GM19463 (cell line): Measurements from ENCODE around the gene PVR.
"Not testable (repeated sequence)": the region's sequence is repeated elsewhere in the genome, so short reads cannot be mapped to it uniquely, and the experiment has no call there.

Source experiments
- ATAC-seq: cut with Tn5 transposase; IDR thresholded peaks from one replicate; pipeline ENCODE4 v1.9.1; 2021; ENCODE audit warnings: mild to moderate bottlenecking, moderate library complexity; ENCODE audit not compliant: unreplicated experiment

The PVR gene

DNA sequence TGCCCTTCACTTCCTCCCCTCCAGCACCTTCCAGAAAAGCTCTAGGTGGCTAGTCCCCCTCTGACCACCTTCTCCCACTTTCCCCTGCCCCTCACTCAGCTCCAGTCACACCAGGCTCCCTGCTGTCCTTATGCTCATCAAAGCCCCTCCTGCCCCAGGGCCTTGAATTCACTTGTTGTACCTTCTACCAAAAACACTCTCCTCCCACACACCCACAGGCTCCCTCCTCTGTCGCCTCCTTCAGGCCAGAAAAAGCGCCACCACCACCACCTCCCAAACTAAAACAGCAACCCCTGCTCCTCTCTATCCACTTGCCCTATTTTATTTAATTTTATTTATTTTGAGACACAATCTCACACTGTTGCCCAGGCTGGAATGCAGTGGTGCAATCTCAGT is 50.5 kb downstream of the PVR start:
- ATAC-seq: no peak

DNA sequence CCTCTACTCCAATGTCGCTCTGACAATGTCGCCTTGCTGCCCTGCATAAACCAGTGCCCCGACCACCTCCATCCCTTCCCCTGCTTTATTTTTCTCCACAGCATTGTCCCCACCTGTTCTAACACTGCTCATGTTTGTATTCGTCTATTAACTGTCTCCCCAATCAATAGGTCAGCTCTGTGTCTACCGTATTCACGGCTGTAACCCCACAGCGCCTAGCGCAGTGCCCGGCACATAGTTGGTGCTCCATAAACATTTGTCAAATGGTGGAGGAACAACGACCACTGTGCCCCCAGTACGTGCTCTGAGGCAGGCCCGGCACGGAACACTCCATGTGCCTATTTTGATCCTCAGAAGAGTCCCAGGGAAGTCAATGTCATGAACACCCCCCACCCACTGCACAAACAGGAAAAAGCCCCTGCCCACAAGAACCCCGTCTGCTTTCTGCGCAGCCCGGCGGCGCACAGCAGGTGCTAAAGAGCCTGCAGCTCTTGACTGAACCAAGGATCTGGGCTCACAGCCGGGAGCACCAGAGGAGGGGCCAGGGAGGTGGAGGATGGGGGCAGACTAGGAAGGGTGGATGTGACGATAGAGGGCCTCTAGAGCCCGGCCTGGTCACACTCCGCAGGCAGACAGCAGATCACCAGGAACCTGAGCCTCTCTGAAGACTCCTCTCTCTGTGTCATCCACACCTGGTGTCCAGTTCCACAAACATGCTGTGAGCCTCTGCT is 53.4 kb downstream of the PVR start:
- no peak for ATAC-seq

DNA sequence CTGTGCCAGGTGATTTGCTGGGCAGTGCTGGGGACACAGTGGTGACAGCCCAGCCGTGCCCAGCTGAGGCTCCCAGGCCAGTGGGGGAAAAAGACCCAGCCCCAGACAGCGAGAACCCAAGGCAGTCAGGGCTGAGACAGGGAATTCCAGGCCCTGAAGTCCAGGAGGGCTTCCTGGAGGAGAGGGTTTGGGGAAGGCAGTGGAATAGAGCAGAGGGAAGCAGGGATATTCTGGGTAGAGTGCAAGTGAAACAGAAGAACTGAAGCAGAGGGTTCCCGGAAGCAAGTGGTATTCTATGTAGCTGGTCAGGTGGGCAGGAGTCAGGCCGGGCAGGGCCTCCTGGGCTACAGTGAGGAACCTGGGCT is 53.9 kb downstream of the PVR start:
- ATAC-seq: no peak

DNA sequence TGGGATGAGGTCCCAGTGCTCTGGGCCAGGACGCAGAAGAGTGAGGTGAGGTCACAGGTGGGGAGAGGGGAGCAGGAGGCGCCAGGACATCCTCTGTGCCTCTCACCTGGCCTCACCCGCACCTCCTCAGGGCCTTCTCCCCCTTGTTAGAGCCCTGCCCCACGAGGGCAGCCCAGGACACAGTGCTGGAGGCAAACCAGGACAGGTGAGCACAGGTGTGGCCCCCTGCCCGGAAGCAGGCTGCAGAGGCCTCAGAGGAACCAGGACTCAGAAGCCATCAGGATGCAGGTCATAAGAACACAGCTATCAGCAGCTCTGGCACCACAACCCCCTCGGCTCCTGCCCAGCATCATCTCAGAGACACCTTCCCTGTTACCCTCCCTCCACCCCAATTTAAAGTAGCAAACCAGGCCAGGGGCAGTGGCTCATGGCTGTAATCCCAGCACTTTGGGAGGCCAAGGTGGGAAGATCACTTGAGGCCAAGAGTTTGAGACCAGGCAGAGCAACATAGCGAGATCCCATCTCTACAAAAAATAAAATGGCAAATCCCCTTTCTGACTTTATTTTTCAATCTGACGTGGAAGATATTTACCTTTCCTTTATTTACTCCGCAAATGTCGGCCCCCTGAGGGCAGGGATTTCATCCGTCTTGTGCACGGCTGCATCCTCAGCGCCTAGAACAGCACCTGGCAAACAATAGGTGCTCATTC is 54.9 kb downstream of the PVR start, which contains the start of gene CEACAM16:
TSS of gene CEACAM16 (plus strand) at position 660 of the 710 bp plus-strand sequence. CDS start 2,306 bp downstream, outside the sequence.
- no peak for ATAC-seq

DNA sequence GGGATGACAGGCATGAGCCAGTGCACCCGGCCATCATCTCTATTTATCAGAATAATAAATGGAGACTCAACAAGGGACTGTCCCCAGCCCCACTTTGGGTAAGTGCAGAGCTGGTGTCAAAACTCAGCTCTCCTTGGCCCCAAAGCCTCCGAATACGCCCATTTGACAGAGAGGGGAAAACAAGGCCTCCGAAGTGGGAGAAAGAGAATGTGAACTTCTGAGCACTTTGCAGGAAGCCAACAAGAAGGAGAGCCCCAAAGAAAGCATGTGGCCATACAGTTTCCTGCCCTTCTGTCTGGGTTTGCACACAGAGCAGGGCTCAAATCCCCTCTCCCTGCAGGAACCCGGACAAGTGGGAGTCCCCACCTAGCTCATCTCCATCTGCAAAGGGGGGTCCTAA is 56.8 kb downstream of the PVR start:
- ATAC-seq: no peak

DNA sequence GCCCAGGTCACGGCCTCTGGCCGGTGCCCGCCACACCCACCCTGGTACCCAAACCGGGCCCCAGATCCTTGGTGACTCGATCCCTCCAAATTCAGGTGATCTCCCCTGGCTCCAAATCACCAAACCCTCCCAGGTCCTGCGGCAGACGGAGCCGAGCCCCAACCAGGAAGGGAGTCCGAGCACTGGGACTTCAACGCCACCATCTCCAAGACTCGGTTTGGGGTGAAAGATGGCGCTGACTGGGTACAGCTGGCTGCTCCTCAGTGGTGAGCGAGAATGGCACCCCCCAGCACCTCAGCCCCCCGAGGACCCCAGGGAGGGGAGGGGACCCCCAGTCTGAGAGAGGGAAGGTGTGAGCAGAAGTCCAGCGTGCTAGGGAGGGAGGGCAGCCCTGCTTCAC is 57.5 kb downstream of the PVR start:
- no peak for ATAC-seq

DNA sequence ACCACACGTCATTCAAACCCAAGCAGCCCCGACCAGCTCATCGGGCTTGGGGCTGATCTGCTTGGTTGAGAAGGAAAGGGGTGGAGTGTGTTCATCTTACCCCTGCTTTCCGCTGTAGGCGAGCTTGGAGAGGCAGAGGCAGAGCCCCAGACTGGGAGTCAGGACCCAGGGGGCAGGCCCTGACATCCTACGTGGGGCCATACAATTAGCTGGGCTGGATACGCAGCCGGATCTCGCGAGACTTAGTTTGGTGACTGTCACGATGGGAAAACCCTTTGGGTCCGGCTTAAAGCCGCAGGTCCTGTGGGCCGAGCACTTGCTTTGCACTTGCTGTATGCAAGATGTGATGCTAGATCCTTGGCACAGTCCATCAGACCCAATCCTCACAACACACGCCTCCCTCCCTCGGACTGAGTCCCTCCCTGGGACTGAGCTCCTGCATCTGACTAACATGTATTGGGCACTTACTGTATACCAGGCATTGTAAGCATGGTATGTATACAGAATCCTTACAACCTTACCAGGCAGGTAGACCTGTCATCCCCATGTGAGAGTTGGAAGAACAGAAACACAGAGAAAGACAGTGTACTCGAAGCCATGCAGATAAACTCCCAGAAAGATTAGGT is 59.0 kb downstream of the PVR start:
- ATAC-seq: no peak

DNA sequence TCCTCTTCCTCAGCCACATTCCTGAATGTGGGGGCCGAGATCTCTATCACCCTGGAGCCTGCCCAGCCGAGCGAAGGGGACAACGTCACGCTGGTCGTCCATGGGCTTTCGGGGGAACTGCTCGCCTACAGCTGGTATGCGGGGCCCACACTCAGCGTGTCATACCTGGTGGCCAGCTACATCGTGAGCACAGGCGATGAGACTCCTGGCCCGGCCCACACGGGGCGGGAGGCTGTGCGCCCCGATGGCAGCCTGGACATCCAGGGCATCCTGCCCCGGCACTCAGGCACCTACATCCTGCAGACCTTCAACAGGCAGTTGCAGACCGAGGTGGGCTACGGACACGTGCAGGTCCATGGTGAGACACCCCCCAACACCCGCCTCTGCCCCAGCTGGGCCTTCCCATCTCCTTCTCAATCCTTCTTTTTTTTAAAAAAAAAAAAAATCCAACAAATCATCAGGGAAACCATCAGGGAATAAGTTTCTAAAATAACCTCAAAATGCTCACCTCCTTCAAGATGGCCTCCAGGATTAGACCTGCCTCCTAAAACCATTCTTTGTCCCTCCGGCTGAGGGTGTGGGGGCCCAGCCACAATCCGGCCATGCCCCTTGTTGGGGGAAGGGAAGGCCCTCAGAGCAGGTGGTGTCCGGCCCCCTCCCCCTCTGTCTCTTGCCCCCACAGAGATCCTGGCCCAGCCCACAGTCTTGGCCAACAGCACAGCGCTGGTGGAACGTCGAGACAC is 59.8 kb downstream of the PVR start:
- ATAC-seq: no peak

DNA sequence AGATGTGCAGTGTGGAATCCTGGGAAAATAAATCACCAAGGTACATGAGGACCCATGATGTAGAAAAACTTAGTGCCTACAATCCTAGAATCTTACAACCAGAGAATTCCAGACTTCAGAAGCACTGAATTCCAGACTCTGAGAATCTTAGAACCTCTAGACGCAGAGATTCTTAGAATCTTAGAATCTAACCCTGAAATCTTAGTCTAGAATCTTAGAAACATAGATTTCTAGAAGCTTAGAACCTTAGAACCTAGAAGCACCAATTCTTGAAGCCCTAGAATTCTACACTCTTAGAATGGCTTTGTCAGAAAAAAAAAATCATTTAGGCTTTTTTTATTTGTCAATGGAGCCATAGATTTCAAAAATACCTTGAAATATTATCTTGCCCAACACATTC is 61.3 kb downstream of the PVR start:
- no peak for ATAC-seq

DNA sequence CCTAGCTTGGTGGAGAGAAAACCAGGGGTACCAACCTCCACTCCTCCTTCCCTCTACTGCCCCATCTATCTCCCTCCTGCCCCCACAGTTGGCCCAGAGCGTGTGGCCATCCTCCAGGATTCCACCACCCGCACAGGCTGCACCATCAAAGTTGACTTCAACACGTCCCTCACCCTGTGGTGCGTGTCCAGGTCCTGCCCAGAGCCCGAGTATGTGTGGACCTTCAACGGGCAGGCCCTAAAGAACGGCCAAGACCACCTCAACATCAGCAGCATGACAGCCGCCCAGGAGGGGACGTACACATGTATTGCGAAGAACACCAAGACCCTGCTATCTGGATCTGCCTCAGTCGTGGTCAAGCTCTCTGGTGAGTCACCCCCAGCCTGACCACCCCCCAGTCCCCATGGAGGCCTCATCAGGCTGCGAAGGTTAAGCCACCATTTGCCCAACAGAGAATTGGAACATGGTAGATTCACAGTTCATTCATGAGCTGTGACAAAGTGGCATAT is 61.8 kb downstream of the PVR start:
- ATAC-seq: no peak

DNA sequence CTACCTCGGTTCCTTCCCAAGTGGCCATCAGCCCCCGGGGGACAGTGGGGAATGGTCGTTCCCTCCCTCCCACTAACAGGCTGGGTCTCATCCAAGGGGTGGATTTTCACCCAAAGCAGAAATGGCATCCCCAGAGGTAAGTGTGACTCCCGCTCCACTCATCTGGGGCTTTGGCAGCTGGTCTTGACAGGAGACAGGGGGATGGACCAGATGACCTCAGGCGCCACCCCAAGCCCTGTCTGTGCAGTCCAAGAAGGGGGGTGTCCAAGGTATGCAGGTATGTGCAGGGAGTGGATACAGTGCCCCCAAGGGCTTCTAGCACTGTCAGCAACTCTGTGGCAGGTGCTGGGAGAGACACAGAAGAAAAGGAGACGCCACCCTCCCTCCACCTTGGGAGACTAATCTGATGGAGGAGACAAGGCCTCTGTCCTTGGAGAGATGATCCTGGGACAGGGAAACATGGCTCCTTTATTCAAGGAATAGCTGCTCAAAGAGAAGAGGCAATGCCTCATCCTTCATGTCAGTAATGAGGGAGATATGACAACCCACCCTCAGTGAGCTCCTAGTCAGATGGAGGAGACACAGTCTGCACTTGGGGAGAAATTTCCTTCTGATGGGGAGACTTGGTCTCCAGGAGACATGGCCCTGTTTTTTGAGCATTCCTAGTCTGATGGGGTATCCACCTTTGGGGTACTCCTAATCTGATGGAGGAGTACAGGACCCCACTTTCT is 63.0 kb downstream of the PVR start:
- ATAC-seq: no peak

DNA sequence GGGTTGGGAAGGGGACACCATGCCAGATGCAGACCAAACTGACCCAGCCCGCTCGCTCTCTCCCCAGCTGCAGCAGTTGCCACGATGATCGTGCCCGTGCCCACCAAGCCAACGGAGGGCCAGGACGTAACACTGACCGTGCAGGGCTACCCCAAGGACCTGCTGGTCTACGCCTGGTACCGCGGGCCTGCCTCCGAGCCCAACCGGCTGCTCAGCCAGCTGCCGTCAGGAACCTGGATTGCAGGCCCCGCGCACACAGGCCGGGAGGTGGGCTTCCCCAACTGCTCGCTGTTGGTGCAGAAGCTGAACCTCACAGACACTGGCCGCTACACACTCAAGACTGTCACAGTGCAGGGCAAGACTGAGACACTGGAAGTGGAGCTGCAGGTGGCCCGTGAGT is 64.1 kb downstream of the PVR start:
- ATAC-seq: no peak

DNA sequence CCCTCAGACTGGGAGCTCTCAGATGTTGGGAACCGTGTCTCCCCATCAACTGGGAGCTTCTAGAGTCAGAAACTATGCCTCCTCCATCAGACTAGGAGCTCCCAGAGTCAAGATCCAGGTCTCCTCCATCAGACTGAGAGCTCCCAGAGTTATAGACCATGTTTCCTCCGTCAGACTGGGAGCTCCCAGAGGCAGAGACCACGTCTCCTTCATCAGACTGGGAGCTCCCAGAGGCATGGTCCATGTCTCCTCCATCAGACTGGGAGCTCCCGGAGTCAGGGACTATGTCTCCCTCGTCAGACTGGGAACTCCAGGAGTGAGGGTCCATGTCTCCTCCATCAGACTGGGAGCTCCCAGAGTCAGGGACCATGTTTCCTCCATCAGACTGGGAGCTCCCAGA is 65.2 kb downstream of the PVR start:
- ATAC-seq: no peak

DNA sequence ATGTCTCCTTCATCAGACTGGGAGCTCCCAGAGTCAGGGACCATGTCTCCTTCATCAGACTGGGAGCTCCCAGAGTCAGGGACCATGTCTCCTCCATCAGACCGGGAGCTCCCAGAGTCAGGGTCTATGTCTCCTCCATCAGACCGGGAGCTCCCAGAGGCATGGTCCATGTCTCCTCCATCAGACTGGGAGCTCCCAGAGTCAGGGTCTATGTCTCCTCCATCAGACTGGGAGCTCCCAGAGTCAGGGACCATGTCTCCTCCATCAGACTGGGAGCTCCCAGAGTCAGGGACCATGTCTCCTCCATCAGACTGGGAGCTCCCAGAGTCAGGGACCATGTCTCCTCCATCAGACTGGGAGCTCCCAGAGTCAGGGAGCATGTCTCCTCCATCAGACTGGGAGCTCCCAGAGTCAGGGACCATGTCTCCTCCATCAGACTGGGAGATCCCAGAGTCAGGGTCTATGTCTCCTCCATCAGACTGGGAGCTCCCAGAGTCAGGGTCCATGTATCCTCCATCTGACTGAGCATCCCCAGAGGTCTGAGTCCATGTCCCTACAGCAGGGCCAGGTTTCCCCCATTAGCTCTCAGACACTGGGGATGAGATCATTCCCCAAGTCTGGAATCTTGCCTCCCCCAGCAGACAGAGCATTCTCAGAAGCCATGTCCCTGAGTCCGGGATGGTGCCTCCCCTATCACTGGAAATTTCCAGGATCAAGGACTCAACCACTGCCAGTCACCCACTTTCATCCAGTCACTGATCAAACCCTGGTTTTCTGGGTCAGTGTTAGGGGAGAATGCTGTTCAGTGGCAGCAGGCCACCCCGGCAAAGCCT is 65.9 kb downstream of the PVR start:
- ATAC-seq: not testable (repeated sequence)

DNA sequence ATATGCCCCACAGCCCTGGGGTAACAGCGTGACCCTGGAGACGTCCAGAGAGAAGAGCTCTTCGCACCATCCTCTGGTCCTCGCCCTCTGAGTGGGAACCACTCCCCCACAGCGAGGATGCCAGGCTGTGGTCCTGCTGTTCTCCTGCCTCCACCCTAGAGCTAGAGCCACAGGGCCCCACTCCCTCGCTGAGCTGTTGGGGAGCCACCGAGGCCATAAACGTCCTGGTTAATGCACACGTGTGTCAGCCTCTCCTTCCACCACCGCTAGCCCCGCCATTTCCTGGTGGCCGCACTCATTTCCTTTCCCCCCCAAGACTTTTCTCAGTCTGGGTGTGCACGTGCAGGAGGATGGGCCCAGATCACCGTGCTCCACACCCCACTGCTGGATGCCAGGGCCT is 66.8 kb downstream of the PVR start:
- no peak for ATAC-seq

DNA sequence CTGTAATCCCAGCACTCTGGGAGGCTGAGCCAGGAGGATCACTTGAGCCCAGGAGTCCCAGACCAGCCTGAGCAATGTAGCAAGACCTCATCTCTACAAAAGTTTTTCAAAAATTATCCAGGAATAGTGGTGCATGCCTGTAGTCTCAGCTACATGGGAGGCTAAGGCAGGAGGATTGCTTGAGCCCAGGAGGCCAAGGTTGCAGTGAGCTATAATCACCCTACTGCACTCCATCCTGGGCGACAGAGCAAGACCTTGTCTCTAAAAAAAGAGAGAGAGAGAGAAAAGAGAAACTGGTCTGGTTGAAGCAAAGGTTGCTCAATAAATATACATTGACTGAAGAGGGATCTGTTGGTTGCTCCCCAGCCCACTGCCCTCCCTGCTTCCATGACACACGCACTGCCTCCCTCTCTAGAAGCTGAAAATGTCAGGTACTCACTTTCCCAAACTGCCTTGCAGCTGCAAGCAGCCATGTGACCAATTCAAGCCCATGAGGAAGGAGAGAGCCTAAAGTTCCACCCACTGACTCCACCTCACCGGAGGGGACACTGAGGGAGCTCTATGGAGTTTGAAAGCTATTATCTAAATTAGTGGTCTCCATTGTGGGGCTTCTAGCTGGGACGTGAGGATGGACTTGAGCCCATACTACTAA is 69.3 kb downstream of the PVR start:
- ATAC-seq: no peak
